ENCODE measurements around the gene MSANTD4. TPM values are rescaled to one million over a fixed set of nuclear protein-coding genes. Genes with fewer than 3 reads are reported as not detected.
A peak's percentile ranks its signal among the peaks of the same experiment; 100 is the strongest.
"Not testable (repeated sequence)": the region's sequence is repeated elsewhere in the genome, so short reads cannot be mapped to it uniquely, and the experiment has no call there.

MSANTD4 gene
- polyA plus RNA-seq (ENCODE audit: low read depth in 6 of 6): 1 to 10 TPM in 5 of 6 donors, not detected in 1; 3.7 to 7.7 (median 3.8) TPM

DNA sequence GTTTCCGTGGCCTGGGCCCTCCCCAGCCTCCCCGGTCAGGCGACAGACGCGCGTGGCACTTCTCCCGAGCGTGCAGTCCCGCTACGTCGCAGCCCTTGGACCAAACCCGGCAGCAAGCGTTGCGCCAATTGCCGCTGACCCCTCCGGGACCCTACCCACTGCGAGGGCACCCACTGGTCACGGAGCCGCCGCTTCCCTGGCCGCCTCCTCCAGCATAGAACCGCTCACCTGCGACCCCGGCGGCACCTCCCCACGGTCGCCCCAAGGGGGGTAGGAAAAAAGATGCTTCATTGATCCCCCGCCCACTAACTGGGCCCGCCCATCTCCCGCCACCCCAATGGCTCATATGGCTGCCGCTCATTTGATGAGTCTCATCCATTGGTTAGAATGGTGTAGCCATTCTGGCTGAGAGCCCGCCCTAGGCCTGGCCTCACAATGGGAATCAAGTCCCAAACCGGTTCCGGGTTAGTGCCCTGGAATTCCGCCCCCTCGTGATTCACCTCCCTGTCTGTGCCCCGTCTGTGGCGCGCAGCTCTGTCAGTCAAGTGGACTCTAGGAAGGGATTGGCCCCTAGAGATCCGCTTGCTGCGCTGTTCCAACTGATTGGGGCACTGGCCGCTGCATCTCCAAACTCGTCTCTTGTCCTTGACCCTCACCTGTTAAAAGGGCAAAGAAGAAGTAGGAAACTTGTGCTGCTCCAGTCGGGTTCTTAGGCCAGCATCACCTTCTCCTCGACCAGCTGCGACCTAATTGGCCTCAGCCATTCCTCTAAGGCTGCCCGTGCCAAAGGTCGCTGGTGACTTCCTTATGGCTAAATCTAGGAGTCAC lies at the start of gene MSANTD4:
Gene MSANTD4, minus strand, starts transcription at position 274 of the 828 bp plus-strand sequence. CDS start 11,323 bp downstream, outside the sequence.
- H3K9me3 Mint-ChIP-seq: peaks cover 0 to 2% (median 0%) of the 10 kb centered on the region in 7 donors
- peaks cover 4% of the 10 kb centered on the region in 2 donors for H3K36me3 Mint-ChIP-seq
- peak within 1 kb of the TSS; percentile 90 to 96 (median 95) for H3K27ac Mint-ChIP-seq
- peak; percentile 91 for DNase-seq
- peak within 1 kb of the TSS; percentile 89 to 99 (median 98) for H3K4me3 Mint-ChIP-seq
- H3K27me3 Mint-ChIP-seq: peaks cover 0 to under 1% (median 0%) of the 10 kb centered on the region in 3 donors
- peaks cover 38 to 48% (median 40%) of the 10 kb centered on the region in 3 donors for H3K4me1 Mint-ChIP-seq
- ATAC-seq (ENCODE audit: low read depth in 2 of 2): peak; percentile 92 to 94

GRCh38 chr11:106070606-106071005 lies 48.6 kb upstream of the MSANTD4 start:
- ATAC-seq (ENCODE audit: low read depth in 2 of 2): no peak
- H3K4me3 Mint-ChIP-seq: no peak overlapping the region
- H3K9me3 Mint-ChIP-seq: peaks cover 0 to 2% (median 0%) of the 10 kb centered on the region in 7 donors
- no peak for DNase-seq
- H3K27me3 Mint-ChIP-seq: no peaks in the 10 kb centered on the region
- peaks cover 1 to 11% (median 4%) of the 10 kb centered on the region in 3 donors for H3K4me1 Mint-ChIP-seq
- H3K27ac Mint-ChIP-seq: no peak overlapping the region
- peaks cover 0 to 10% of the 10 kb centered on the region in 2 donors for H3K36me3 Mint-ChIP-seq

- Mint-ChIP-seq H3K27ac (peak overlapping the region in 2 of 6 donors; percentile 27 to 92), H3K27me3 (no peaks in the 10 kb centered on the region), H3K9me3 (peaks cover 0 to under 1% (median 0%) of the 10 kb centered on the region in 7 donors), H3K4me3 (no peak overlapping the region), H3K4me1 (peaks cover 6 to 9% (median 6%) of the 10 kb centered on the region in 3 donors), H3K36me3 (peaks cover 0 to 12% of the 10 kb centered on the region in 2 donors)
- DNase-seq: peak; percentile 20
- ATAC-seq (ENCODE audit: low read depth in 2 of 2): peak; percentile 82 to 84
Observed at GRCh38 chr11:106063009-106063408, 41.0 kb upstream of the MSANTD4 start.

GRCh38 chr11:106061954-106062949 lies 40.2 kb upstream of the MSANTD4 start:
- H3K27ac Mint-ChIP-seq: peak overlapping the region in 3 of 6 donors; percentile 3 to 9 (median 6)
- peaks cover 0 to 12% of the 10 kb centered on the region in 2 donors for H3K36me3 Mint-ChIP-seq
- no peaks in the 10 kb centered on the region for H3K9me3 Mint-ChIP-seq
- no peaks in the 10 kb centered on the region for H3K27me3 Mint-ChIP-seq
- peaks cover 6 to 9% (median 6%) of the 10 kb centered on the region in 3 donors for H3K4me1 Mint-ChIP-seq
- ATAC-seq (ENCODE audit: low read depth in 2 of 2): no peak
- H3K4me3 Mint-ChIP-seq: no peak overlapping the region
- no peak for DNase-seq

DNA sequence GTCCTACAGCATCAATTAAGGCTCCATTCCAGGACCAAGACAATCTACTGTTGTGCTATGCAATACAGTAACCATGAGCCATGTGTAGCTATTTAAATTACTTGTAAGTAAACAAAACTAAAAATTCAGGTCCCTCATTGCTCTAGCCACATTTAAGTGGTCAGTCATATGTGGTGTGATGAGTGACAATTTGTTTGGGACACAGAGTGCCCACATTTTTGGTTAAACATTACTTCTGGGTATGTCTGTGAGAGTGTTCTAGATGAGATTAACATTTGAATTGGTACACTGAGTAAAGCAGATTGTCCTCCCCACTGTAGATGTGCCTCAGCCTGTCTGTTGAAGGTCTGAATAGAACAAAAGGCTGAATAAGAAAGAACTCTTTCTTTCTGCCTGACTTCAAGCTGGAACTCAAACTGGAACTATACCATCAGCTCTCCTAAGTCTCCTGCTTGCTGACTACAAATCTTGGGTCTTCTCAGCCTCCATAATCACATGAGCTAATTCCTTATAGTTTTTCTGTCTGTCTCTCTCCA lies 39.3 kb upstream of the MSANTD4 start:
- ATAC-seq (ENCODE audit: low read depth in 2 of 2) (no peak), DNase-seq (no peak)
- H3K27ac Mint-ChIP-seq: no peak overlapping the region
- H3K4me1 Mint-ChIP-seq: peaks cover 6 to 9% (median 6%) of the 10 kb centered on the region in 3 donors
- no peak overlapping the region for H3K4me3 Mint-ChIP-seq
- no peaks in the 10 kb centered on the region for H3K27me3 Mint-ChIP-seq
- peaks cover 0 to 1% (median 0%) of the 10 kb centered on the region in 7 donors for H3K9me3 Mint-ChIP-seq
- H3K36me3 Mint-ChIP-seq: peaks cover 0 to 12% of the 10 kb centered on the region in 2 donors

- no peak for DNase-seq
- H3K4me3 Mint-ChIP-seq: no peak overlapping the region
- peaks cover 0 to 9% of the 10 kb centered on the region in 2 donors for H3K36me3 Mint-ChIP-seq
- no peak for ATAC-seq (ENCODE audit: low read depth in 2 of 2)
- peaks cover 6 to 9% (median 6%) of the 10 kb centered on the region in 3 donors for H3K4me1 Mint-ChIP-seq
- no peak overlapping the region for H3K27ac Mint-ChIP-seq
- no peaks in the 10 kb centered on the region for H3K27me3 Mint-ChIP-seq
- H3K9me3 Mint-ChIP-seq: peaks cover 0 to 1% (median 0%) of the 10 kb centered on the region in 7 donors
Observed at GRCh38 chr11:106059617-106060016, 37.6 kb upstream of the MSANTD4 start.

- not testable (repeated sequence) for DNase-seq; ATAC-seq (ENCODE audit: low read depth in 2 of 2); H3K27me3 Mint-ChIP-seq; H3K36me3 Mint-ChIP-seq; H3K9me3 Mint-ChIP-seq; H3K27ac Mint-ChIP-seq; H3K4me1 Mint-ChIP-seq; H3K4me3 Mint-ChIP-seq
Observed at GRCh38 chr11:106058377-106058776, 36.3 kb upstream of the MSANTD4 start.

- Mint-ChIP-seq H3K27ac (no peak overlapping the region), H3K9me3 (no peaks in the 10 kb centered on the region), H3K4me1 (no peaks in the 10 kb centered on the region), H3K4me3 (no peak overlapping the region), H3K27me3 (no peaks in the 10 kb centered on the region), H3K36me3 (no peaks in the 10 kb centered on the region)
- ATAC-seq (ENCODE audit: low read depth in 2 of 2): no peak
- no peak for DNase-seq
Observed at GRCh38 chr11:106051103-106051502, 29.1 kb upstream of the MSANTD4 start.

- no peak overlapping the region for H3K4me3 Mint-ChIP-seq
- H3K4me1 Mint-ChIP-seq: no peaks in the 10 kb centered on the region
- no peak overlapping the region for H3K27ac Mint-ChIP-seq
- no peaks in the 10 kb centered on the region for H3K9me3 Mint-ChIP-seq
- no peak for ATAC-seq (ENCODE audit: low read depth in 2 of 2)
- no peak for DNase-seq
- no peaks in the 10 kb centered on the region for H3K36me3 Mint-ChIP-seq
- peaks cover 0 to 6% (median 0%) of the 10 kb centered on the region in 3 donors for H3K27me3 Mint-ChIP-seq
Observed at GRCh38 chr11:106049727-106050476, 27.9 kb upstream of the MSANTD4 start.

- ATAC-seq (ENCODE audit: low read depth in 2 of 2): no peak
- H3K27ac Mint-ChIP-seq: no peak overlapping the region
- peaks cover 0 to 22% (median 8%) of the 10 kb centered on the region in 3 donors for H3K27me3 Mint-ChIP-seq
- no peak overlapping the region for H3K4me3 Mint-ChIP-seq
- no peaks in the 10 kb centered on the region for H3K9me3 Mint-ChIP-seq
- H3K36me3 Mint-ChIP-seq: no peaks in the 10 kb centered on the region
- no peaks in the 10 kb centered on the region for H3K4me1 Mint-ChIP-seq
- DNase-seq: no peak
Observed at GRCh38 chr11:106047631-106048030, 25.6 kb upstream of the MSANTD4 start.

DNA sequence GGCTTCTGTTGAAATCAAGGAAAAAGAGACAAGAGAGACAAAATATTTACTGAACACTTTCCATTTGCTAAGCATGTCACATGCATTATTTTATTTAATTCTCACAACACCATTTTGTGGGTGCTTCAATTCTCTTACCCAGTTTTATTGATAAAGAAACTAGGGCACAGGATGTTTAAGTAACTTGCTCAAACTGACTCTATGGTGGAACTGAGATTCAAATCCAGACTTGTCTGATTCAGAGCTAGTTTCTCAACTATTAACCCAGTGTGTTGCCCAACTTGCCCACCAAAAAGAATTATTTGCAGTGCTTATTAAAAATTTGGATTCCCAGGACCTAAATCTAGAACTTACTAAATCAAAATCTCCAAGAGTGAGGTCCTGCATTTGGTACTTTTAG lies 21.5 kb upstream of the MSANTD4 start:
- Mint-ChIP-seq H3K27ac (no peak overlapping the region), H3K4me3 (no peak overlapping the region), H3K4me1 (no peaks in the 10 kb centered on the region), H3K36me3 (no peaks in the 10 kb centered on the region), H3K27me3 (peaks cover 0 to 40% (median 8%) of the 10 kb centered on the region in 3 donors), H3K9me3 (no peaks in the 10 kb centered on the region)
- ATAC-seq (ENCODE audit: low read depth in 2 of 2) (no peak), DNase-seq (no peak)

DNA sequence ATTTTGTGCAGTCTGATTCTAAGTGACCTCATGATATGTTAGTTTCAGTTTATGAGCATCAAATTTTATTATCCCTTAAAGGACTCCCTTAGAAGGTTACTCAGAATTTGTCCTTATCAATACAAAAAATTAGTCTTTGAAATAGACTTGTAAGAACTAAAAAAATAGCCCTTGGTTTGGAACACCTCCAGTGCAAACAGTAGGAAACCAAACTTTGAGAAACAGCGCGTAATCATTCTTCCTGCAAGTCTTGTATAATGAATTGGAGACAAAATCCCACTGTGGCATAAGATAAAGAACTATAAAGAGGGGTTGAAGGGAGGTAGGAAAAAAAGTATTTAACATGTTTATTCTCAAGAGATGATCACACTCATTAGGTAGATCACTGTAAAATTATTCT lies 10.8 kb upstream of the MSANTD4 start:
- Mint-ChIP-seq H3K27ac (no peak overlapping the region), H3K4me1 (no peaks in the 10 kb centered on the region)

More for the DNA sequence above, 10.8 kb upstream of the MSANTD4 start:
- peaks cover 0 to 8% (median 0%) of the 10 kb centered on the region in 7 donors for H3K9me3 Mint-ChIP-seq
- no peaks in the 10 kb centered on the region for H3K36me3 Mint-ChIP-seq
- no peak for ATAC-seq (ENCODE audit: low read depth in 2 of 2)
- no peak overlapping the region for H3K4me3 Mint-ChIP-seq
- no peak for DNase-seq
- peaks cover 38 to 59% (median 52%) of the 10 kb centered on the region in 3 donors for H3K27me3 Mint-ChIP-seq

Measured in naive B cell (primary cell).